B cell (primary cell): ENCODE data around the gene PLCXD3. TPM values are rescaled to one million over a fixed set of nuclear protein-coding genes. Genes with fewer than 3 reads are reported as not detected.

Source experiments
- ATAC-seq: fragments of 200-7000 bp; cut with Tn5 transposase; one replicate; pipeline ENCODE4 v1.10.0; 2021; ENCODE audit warnings: low read depth, mild to moderate bottlenecking, moderate number of reproducible peaks, moderate library complexity
- CTCF ChIA-PET: fragments of 350-600 bp; sonication (Branson Sonifier 250); formaldehyde crosslinking; loops from one replicate; lab custom pipeline; 2021; ENCODE audit warnings: antibody characterized with exemption, inconsistent platforms; lab: Charles Lee
- POLR2A ChIA-PET: fragments of 350-600 bp; sonication (Branson Sonifier 250); formaldehyde crosslinking; loops from one replicate; lab custom pipeline; 2021; ENCODE audit warnings: antibody characterized with exemption; lab: Charles Lee
- DNase-seq: peaks from one replicate; pipeline ENCODE4 v3.0.0; 2013
- H2AFZ ChIP-seq: 2 replicates; pipeline ENCODE4 v1.6.1; 2012; ENCODE audit warnings: mild to moderate bottlenecking, low read depth, low read length; ENCODE audit not compliant: insufficient read depth, poor library complexity, severe bottlenecking
- H3K27ac ChIP-seq, 2 donors: 1 replicate in 1 of 2; 2 replicates in 1 of 2; pipeline ENCODE4 v1.5.1; 2012 to 2013; ENCODE audit warnings: low read length in 2 of 2, mild to moderate bottlenecking in 2 of 2, moderate library complexity in 1 of 2
- H3K27me3 ChIP-seq, 4 experiments: fragments of 200-600 bp in 1 of 4; sonication (generic) in 1 of 4; replicated peaks in 1 of 4; 1 replicate in 2 of 4; 2 replicates in 2 of 4; pipeline versions ENCODE4 v1.6.1 to v1.7.0; 2013 to 2016; ENCODE audit warnings: low read length in 3 of 4, mild to moderate bottlenecking in 2 of 4, mixed read lengths in 1 of 4, moderate library complexity in 1 of 4; ENCODE audit not compliant: insufficient read depth in 4 of 4, control insufficient read depth in 3 of 4; ENCODE audit errors: control extremely low read depth in 1 of 4
- H3K36me3 ChIP-seq, 2 experiments: replicated peaks in 1 of 2; 1 replicate in 1 of 2; 2 replicates in 1 of 2; pipeline versions ENCODE4 v1.6.1 to v1.7.1; 2013; ENCODE audit warnings: low read length in 1 of 2; ENCODE audit not compliant: insufficient read depth in 2 of 2, control insufficient read depth in 1 of 2; ENCODE audit errors: control extremely low read depth in 1 of 2, extremely low read depth in 1 of 2
- H3K4me1 ChIP-seq, 2 donors: fragments of 200-600 bp in 1 of 2; sonication (generic) in 1 of 2; 1 replicate in 1 of 2; 2 replicates in 1 of 2; pipeline versions ENCODE4 v1.5.1 to v1.6.1; 2013 to 2017; ENCODE audit warnings: low read length in 2 of 2; ENCODE audit not compliant: control insufficient read depth in 2 of 2, insufficient read depth in 2 of 2
- H3K4me2 ChIP-seq: replicated peaks from 2 replicates; pipeline ENCODE3; 2012; ENCODE audit warnings: mild to moderate bottlenecking, low read depth, low read length; ENCODE audit not compliant: poor library complexity, severe bottlenecking
- H3K4me3 ChIP-seq, 5 experiments: fragments of 200-600 bp in 1 of 5; sonication (generic) in 1 of 5; 1 replicate in 3 of 5; 2 replicates in 2 of 5; pipeline versions ENCODE4 v1.5.1 to v1.7.0; 2011 to 2016; ENCODE audit warnings: low read length in 4 of 5, mild to moderate bottlenecking in 4 of 5, low read depth in 2 of 5, control low read depth in 1 of 5, moderate library complexity in 1 of 5; ENCODE audit not compliant: insufficient read depth in 1 of 5; ENCODE audit errors: control extremely low read depth in 1 of 5, extremely low read depth in 1 of 5
- H3K79me2 ChIP-seq: fragments of 200-600 bp; sonication (generic); one replicate; pipeline ENCODE4 v1.6.0; 2016; ENCODE audit warnings: low read length; ENCODE audit not compliant: control insufficient read depth, insufficient read depth
- H3K9ac ChIP-seq: fragments of 200-600 bp; sonication (generic); 2 replicates; pipeline ENCODE4 v1.6.1; 2017; ENCODE audit warnings: mild to moderate bottlenecking, low read length, moderate library complexity
- H3K9me3 ChIP-seq, 3 donors: one replicate each; pipeline versions ENCODE4 v1.6.1 to v1.7.1; 2013; ENCODE audit warnings: low read length in 2 of 3; ENCODE audit not compliant: control insufficient read depth in 2 of 3, insufficient read depth in 1 of 3; ENCODE audit errors: control extremely low read depth in 1 of 3
- H4K20me1 ChIP-seq: 2 replicates; pipeline ENCODE4 v1.6.0; 2012; ENCODE audit warnings: mild to moderate bottlenecking, low read length; ENCODE audit not compliant: insufficient read depth, control insufficient read depth, poor library complexity, severe bottlenecking
- H3K27ac Mint-ChIP-seq: one replicate; pipeline ENCODE4 v1.8.0; 2021; ENCODE audit warnings: mixed read lengths
- H3K27me3 Mint-ChIP-seq: one replicate; pipeline ENCODE4 v1.8.0; 2021; ENCODE audit warnings: mixed read lengths
- H3K4me1 Mint-ChIP-seq: one replicate; pipeline ENCODE4 v1.8.0; 2021; ENCODE audit warnings: mixed read lengths
- H3K4me3 Mint-ChIP-seq: one replicate; pipeline ENCODE4 v1.8.0; 2021; ENCODE audit warnings: mixed read lengths
- H3K9me3 Mint-ChIP-seq: one replicate; pipeline ENCODE4 v1.8.0; 2022; ENCODE audit warnings: mixed read lengths; ENCODE audit not compliant: insufficient read depth
- EZH2 ChIP-seq: IDR thresholded peaks from 2 replicates; pipeline ENCODE4 v1.6.1; 2012; ENCODE audit warnings: borderline replicate concordance, low read depth, mild to moderate bottlenecking, moderate library complexity, low read length; ENCODE audit not compliant: insufficient read depth, poor library complexity, severe bottlenecking
- WGBS: methylation state at CpG from one replicate; pipeline ENCODE4 v1.1.5; 2013; ENCODE audit warnings: missing lambda C conversion rate; ENCODE audit not compliant: insufficient coverage; 5-methylcytosine and 5-hydroxymethylcytosine counted together
- intact Hi-C: fragments of 100-400 bp; cut with micrococcal nuclease; formaldehyde crosslinking; loops from one replicate; pipeline ENCODE4 v1.10.0; 2022
- polyA plus RNA-seq: library from polyadenylated mRNA; depleted of rRNA; stranded (reverse); fragments of >200 nt; gene quantifications from 2 replicates; pipeline ENCODE4 v1.2.3, GENCODE V29; 2012
- total RNA-seq, 2 donors: library from RNA; stranded (reverse); fragments of 120-200 nt in 1 of 2; gene quantifications; 1 replicate in 1 of 2; 2 replicates in 1 of 2; pipeline versions ENCODE4 v1.2.3 to v1.2.4, GENCODE V29; 2013 to 2022
- TF ChIP-seq, protein P1 (sequence below): fragments of 200-600 bp; IDR thresholded peaks from one replicate; pipeline ENCODE4 v1.8.0; 2022; ENCODE audit warnings: antibody characterized with exemption, mild to moderate bottlenecking

PLCXD3 gene
- total and polyA plus RNA-seq, 2 donors (not counting 1 experiment from before 2014, with no cell fraction given): not detected

DNA sequence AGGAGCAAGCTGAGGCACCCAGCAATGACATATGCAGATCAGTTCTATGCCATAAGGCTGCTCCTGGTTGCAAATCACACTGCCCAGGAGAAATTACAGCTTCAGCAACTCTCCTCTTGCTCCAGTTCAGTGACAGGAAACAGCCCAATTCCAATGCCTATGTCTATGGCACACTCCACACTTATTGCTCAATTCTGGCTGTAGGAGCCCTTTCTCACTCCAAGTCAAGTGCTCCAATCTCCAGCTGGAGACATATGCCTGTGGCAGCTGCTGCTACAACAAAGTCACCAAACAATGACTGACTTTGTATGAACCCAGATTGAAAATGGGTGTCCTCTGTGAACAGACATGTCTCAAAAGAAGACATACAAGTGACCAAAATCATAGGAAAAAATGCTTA lies 31.8 kb upstream of the PLCXD3 start:
- no peaks in the 10 kb centered on the region for H3K4me1 Mint-ChIP-seq
- TF ChIP-seq, protein P1, sequence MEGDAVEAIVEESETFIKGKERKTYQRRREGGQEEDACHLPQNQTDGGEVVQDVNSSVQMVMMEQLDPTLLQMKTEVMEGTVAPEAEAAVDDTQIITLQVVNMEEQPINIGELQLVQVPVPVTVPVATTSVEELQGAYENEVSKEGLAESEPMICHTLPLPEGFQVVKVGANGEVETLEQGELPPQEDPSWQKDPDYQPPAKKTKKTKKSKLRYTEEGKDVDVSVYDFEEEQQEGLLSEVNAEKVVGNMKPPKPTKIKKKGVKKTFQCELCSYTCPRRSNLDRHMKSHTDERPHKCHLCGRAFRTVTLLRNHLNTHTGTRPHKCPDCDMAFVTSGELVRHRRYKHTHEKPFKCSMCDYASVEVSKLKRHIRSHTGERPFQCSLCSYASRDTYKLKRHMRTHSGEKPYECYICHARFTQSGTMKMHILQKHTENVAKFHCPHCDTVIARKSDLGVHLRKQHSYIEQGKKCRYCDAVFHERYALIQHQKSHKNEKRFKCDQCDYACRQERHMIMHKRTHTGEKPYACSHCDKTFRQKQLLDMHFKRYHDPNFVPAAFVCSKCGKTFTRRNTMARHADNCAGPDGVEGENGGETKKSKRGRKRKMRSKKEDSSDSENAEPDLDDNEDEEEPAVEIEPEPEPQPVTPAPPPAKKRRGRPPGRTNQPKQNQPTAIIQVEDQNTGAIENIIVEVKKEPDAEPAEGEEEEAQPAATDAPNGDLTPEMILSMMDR: no peak
- TF ChIP-seq EZH2: no peak

DNA sequence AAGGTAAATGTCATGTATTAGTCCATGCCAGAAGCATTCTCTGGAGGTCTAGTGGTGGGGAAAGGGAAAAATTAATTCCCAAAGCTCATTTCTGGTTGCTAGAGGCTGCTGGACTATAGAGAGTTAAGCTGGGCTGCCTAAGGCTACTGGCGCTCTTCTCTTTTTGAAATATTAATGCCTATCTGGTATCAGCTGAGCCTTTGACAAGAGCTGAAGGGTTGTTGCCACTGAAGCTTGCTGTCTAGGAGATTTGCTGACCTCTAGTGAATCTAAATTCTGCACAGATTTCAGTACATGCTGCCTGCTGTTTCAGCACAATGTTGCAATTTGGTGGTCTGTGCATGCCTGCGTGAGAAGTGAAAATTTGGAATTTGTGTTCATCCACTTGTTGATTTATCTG lies 29.1 kb upstream of the PLCXD3 start:
- H3K4me2 ChIP-seq: no peak overlapping the region
- ATAC-seq: no peak
- H3K4me3 ChIP-seq: no peak overlapping the region
- H3K79me2 ChIP-seq: no peaks in the 10 kb centered on the region
- no peak overlapping the region for H2AFZ ChIP-seq
- ChIA-PET CTCF (no interaction called here), POLR2A (no interaction called here)
- H3K27me3 Mint-ChIP-seq: no peaks in the 10 kb centered on the region
- H3K9me3 Mint-ChIP-seq: peaks cover 4% of the 10 kb centered on the region
- WGBS: 96% methylated on average over 2 of the region's 2 CpGs
- no peaks in the 10 kb centered on the region for H3K4me1 ChIP-seq
- H3K4me1 Mint-ChIP-seq: no peaks in the 10 kb centered on the region
- H3K9me3 ChIP-seq: peaks cover 0 to 4% (median 0%) of the 10 kb centered on the region in 3 donors
- H3K4me3 Mint-ChIP-seq: no peak overlapping the region
- no peak overlapping the region for H3K9ac ChIP-seq
- intact Hi-C loops: no loop called here
- DNase-seq: no peak
- no peaks in the 10 kb centered on the region for H4K20me1 ChIP-seq
- H3K36me3 ChIP-seq: no peaks in the 10 kb centered on the region
- H3K27ac Mint-ChIP-seq: no peak overlapping the region
- no peak for TF ChIP-seq EZH2
- TF ChIP-seq, protein P1: no peak
- no peaks in the 10 kb centered on the region for H3K27me3 ChIP-seq
- H3K27ac ChIP-seq: no peak overlapping the region

More for the DNA sequence above, 31.8 kb upstream of the PLCXD3 start:
- POLR2A ChIA-PET: no interaction called here
- no peaks in the 10 kb centered on the region for H4K20me1 ChIP-seq
- CTCF ChIA-PET: no interaction called here
- H3K27me3 ChIP-seq: no peaks in the 10 kb centered on the region
- no peak overlapping the region for H3K9ac ChIP-seq
- no peak overlapping the region for H3K27ac Mint-ChIP-seq
- no peak overlapping the region for H2AFZ ChIP-seq
- intact Hi-C loops: no loop called here
- H3K27me3 Mint-ChIP-seq: no peaks in the 10 kb centered on the region
- H3K4me3 ChIP-seq: no peak overlapping the region
- H3K9me3 ChIP-seq: peaks cover 0 to 4% (median 0%) of the 10 kb centered on the region in 3 donors
- no peaks in the 10 kb centered on the region for H3K36me3 ChIP-seq
- no peaks in the 10 kb centered on the region for H3K4me1 ChIP-seq
- no peak for ATAC-seq
- H3K27ac ChIP-seq: no peak overlapping the region
- H3K9me3 Mint-ChIP-seq: peaks cover 4% of the 10 kb centered on the region
- no peak overlapping the region for H3K4me2 ChIP-seq
- H3K4me3 Mint-ChIP-seq: no peak overlapping the region
- DNase-seq: no peak
- no peaks in the 10 kb centered on the region for H3K79me2 ChIP-seq
